Caco-2 (cell line): ENCODE measurements around the gene PHF1. TPM values are rescaled to one million over a fixed set of nuclear protein-coding genes. Genes with fewer than 3 reads are reported as not detected.

Experiments
- BruUV-seq: library from RNA; stranded (reverse); fragments of 400-500 nt; replicated peaks from 2 replicates; lab custom pipeline; 2021; lab: Mats Ljungman, UMichigan
- CTCF ChIA-PET: fragments of 300-600 bp; sonication (Branson Sonifier 250); formaldehyde crosslinking; loops from one replicate; lab custom pipeline; 2022; ENCODE audit warnings: antibody characterized with exemption; lab: Charles Lee
- POLR2A ChIA-PET: fragments of 300-600 bp; sonication (Branson Sonifier 250); formaldehyde crosslinking; loops from one replicate; lab custom pipeline; 2022; ENCODE audit warnings: antibody characterized with exemption; lab: Charles Lee
- DNase-seq, 2 experiments: peaks; one replicate each; pipeline versions ENCODE4 v3.0.0 to v3.0.0-alpha.2; 2020 to 2022
- H3K27me3 ChIP-seq: replicated peaks from 2 replicates; pipeline ENCODE4 v1.6.0; 2011; ENCODE audit warnings: low read length; ENCODE audit not compliant: control insufficient read depth, insufficient read depth
- H3K36me3 ChIP-seq: 2 replicates; pipeline ENCODE4 v1.5.1; 2011; ENCODE audit warnings: low read length; ENCODE audit not compliant: control insufficient read depth, insufficient read depth
- H3K4me1 ChIP-seq: fragments of 250-450 bp; sonication (Bioruptor Pico); 2 replicates; pipeline ENCODE4 v1.5.1; 2020; ENCODE audit warnings: mild to moderate bottlenecking
- H3K4me3 ChIP-seq: 2 replicates; pipeline ENCODE4 v1.5.1; 2011; ENCODE audit warnings: low read depth, mild to moderate bottlenecking, control low read depth, low read length
- H3K9me3 ChIP-seq: fragments of 250-450 bp; sonication (Bioruptor Pico); 2 replicates; pipeline ENCODE4 v1.5.1; 2020; ENCODE audit warnings: mild to moderate bottlenecking, moderate library complexity
- H3K27ac Mint-ChIP-seq: one replicate; pipeline ENCODE4 v1.8.0; 2022; ENCODE audit warnings: mixed read lengths; ENCODE audit not compliant: unreplicated experiment
- H3K27me3 Mint-ChIP-seq: one replicate; pipeline ENCODE4 v1.8.0; 2022; ENCODE audit warnings: mixed read lengths; ENCODE audit not compliant: insufficient read depth, unreplicated experiment
- H3K36me3 Mint-ChIP-seq: one replicate; pipeline ENCODE4 v1.8.0; 2022; ENCODE audit warnings: mild to moderate bottlenecking, mixed read lengths; ENCODE audit not compliant: insufficient read depth, unreplicated experiment
- H3K4me1 Mint-ChIP-seq: one replicate; pipeline ENCODE4 v1.8.0; 2022; ENCODE audit warnings: low read depth, mixed read lengths; ENCODE audit not compliant: unreplicated experiment
- H3K4me3 Mint-ChIP-seq: one replicate; pipeline ENCODE4 v1.8.0; 2022; ENCODE audit warnings: mild to moderate bottlenecking, moderate library complexity, mixed read lengths; ENCODE audit not compliant: unreplicated experiment
- H3K9me3 Mint-ChIP-seq: one replicate; pipeline ENCODE4 v1.8.0; 2022; ENCODE audit warnings: mixed read lengths; ENCODE audit not compliant: unreplicated experiment
- intact Hi-C: fragments of 100-400 bp; cut with micrococcal nuclease; formaldehyde crosslinking; loops from one replicate; pipeline ENCODE4 v1.10.0; 2022; ENCODE audit not compliant: unreplicated experiment
- total RNA-seq: library from RNA; stranded (reverse); gene quantifications from 2 replicates; pipeline ENCODE4 v1.2.3, GENCODE V29; 2022
- TF ChIP-seq, protein P1 (sequence below), 2 experiments: fragments of 200-600 bp in 1 of 2; IDR thresholded peaks; 1 replicate in 1 of 2; 2 replicates in 1 of 2; pipeline versions ENCODE4 v1.5.1 to v1.8.0; 2011 to 2022; ENCODE audit warnings: antibody characterized with exemption in 1 of 2, control low read depth in 1 of 2, inconsistent platforms in 1 of 2, low read depth in 1 of 2, low read length in 1 of 2, mild to moderate bottlenecking in 1 of 2, moderate library complexity in 1 of 2; ENCODE audit not compliant: insufficient read depth in 1 of 2, severe bottlenecking in 1 of 2, unreplicated experiment in 1 of 2

PHF1 gene
- total RNA-seq, 1 experiment from 2014 or later: 26.4 TPM

DNA sequence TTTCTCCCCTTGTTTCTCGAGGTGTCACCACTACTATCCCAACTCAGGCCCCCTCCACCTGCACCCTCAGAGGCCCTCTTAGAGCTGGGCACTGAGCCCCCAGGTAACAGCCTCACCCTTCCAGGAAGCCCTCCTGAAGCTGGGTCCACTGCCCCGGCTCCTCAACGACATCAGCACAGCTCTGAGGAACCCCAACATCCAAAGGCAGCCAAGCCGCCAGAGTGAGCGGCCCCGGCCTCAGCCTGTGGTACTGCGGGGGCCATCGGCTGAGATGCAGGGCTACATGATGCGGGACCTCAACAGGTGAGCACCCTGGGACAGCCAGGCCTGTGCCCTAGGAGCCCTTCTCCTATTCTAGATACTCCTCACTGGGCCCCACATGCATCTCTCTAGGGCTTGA, 30.6 kb downstream of the PHF1 start:
- Mint-ChIP-seq H3K4me1 (no peaks in the 10 kb centered on the region), H3K4me3 (no peak overlapping the region), H3K36me3 (peaks cover 13% of the 10 kb centered on the region), H3K27me3 (no peaks in the 10 kb centered on the region), H3K27ac (no peak overlapping the region), H3K9me3 (no peaks in the 10 kb centered on the region)
- H3K9me3 ChIP-seq: no peaks in the 10 kb centered on the region
- H3K4me3 ChIP-seq: no peak overlapping the region
- no peaks in the 10 kb centered on the region for H3K4me1 ChIP-seq
- intact Hi-C loops: no loop called here
- BruUV-seq: no TSS peak
- POLR2A ChIA-PET: interaction anchor here (0.6 kb wide), 1 partner anchor 22 kb away, joined by 4 read pairs; no protein-coding TSS in a partner anchor
- H3K27me3 ChIP-seq: no peaks in the 10 kb centered on the region
- TF ChIP-seq, protein P1, sequence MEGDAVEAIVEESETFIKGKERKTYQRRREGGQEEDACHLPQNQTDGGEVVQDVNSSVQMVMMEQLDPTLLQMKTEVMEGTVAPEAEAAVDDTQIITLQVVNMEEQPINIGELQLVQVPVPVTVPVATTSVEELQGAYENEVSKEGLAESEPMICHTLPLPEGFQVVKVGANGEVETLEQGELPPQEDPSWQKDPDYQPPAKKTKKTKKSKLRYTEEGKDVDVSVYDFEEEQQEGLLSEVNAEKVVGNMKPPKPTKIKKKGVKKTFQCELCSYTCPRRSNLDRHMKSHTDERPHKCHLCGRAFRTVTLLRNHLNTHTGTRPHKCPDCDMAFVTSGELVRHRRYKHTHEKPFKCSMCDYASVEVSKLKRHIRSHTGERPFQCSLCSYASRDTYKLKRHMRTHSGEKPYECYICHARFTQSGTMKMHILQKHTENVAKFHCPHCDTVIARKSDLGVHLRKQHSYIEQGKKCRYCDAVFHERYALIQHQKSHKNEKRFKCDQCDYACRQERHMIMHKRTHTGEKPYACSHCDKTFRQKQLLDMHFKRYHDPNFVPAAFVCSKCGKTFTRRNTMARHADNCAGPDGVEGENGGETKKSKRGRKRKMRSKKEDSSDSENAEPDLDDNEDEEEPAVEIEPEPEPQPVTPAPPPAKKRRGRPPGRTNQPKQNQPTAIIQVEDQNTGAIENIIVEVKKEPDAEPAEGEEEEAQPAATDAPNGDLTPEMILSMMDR (IDR thresholded peaks at IDR 0.05; ENCODE audit: insufficient read depth in 1 of 2, low read depth in 1 of 2, low read length in 1 of 2, severe bottlenecking in 1 of 2, unreplicated experiment in 1 of 2): no peak
- no peak for DNase-seq
- CTCF ChIA-PET: no interaction called here
- no peaks in the 10 kb centered on the region; the same call in 1 of the 2 replicates for H3K36me3 ChIP-seq

DNA sequence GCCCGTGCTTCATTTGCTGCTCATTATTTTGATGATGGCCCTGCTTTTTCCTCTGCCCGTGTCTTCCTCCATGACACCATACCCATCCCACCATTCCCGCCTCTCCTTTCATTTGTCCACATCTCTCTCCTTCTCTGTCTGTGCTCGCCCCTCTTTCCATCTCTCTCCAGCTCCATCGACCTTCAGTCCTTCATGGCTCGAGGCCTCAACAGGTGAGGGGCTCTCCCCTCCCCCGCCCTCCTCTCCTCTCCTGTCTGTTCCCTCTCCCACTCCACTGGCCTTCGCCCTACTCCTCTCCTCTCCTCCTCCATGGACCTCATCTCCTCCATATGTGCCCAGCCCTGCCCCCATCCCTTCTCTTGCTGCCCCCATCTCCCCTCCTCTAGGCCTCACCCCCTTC, 31.5 kb downstream of the PHF1 start:
- POLR2A ChIA-PET: no interaction called here
- Mint-ChIP-seq H3K27me3 (no peaks in the 10 kb centered on the region), H3K4me1 (no peaks in the 10 kb centered on the region), H3K36me3 (peaks cover 13% of the 10 kb centered on the region), H3K27ac (no peak overlapping the region), H3K4me3 (no peak overlapping the region), H3K9me3 (no peaks in the 10 kb centered on the region)
- DNase-seq: no peak
- no peaks in the 10 kb centered on the region; the same call in 1 of the 2 replicates for H3K36me3 ChIP-seq
- no TSS peak for BruUV-seq
- TF ChIP-seq, protein P1 (IDR thresholded peaks at IDR 0.05; ENCODE audit: insufficient read depth in 1 of 2, low read depth in 1 of 2, low read length in 1 of 2, severe bottlenecking in 1 of 2, unreplicated experiment in 1 of 2): no peak
- H3K4me1 ChIP-seq: no peaks in the 10 kb centered on the region
- H3K9me3 ChIP-seq: no peaks in the 10 kb centered on the region
- intact Hi-C loops: no loop called here
- no peak overlapping the region for H3K4me3 ChIP-seq
- H3K27me3 ChIP-seq: no peaks in the 10 kb centered on the region
- CTCF ChIA-PET: interaction anchor here (0.6 kb wide), 1 partner anchor 48 kb away, joined by 3 read pairs; no protein-coding TSS in a partner anchor

DNA sequence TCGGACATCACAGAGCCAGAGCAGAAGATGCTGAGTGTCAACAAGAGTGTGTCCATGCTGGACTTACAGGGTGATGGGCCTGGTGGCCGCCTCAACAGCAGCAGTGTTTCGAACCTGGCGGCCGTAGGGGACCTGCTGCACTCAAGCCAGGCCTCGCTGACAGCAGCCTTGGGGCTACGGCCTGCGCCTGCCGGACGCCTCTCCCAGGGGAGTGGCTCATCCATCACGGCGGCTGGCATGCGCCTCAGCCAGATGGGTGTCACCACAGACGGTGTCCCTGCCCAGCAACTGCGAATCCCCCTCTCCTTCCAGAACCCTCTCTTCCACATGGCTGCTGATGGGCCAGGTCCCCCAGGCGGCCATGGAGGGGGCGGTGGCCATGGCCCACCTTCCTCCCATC, 32.2 kb downstream of the PHF1 start:
- H3K36me3 Mint-ChIP-seq: peaks cover 12% of the 10 kb centered on the region
- no peak overlapping the region for H3K4me3 ChIP-seq
- H3K36me3 ChIP-seq: no peaks in the 10 kb centered on the region; the same call in 1 of the 2 replicates
- no peak overlapping the region for H3K27ac Mint-ChIP-seq
- TF ChIP-seq, protein P1 (IDR thresholded peaks at IDR 0.05; ENCODE audit: insufficient read depth in 1 of 2, low read depth in 1 of 2, low read length in 1 of 2, severe bottlenecking in 1 of 2, unreplicated experiment in 1 of 2): no peak
- H3K27me3 ChIP-seq: no peaks in the 10 kb centered on the region
- H3K9me3 ChIP-seq: no peaks in the 10 kb centered on the region
- no peak for DNase-seq
- intact Hi-C loops: no loop called here
- ChIA-PET POLR2A (no interaction called here), CTCF (interaction anchor here (0.6 kb wide), 1 partner anchor 48 kb away, joined by 3 read pairs; no protein-coding TSS in a partner anchor)
- H3K9me3 Mint-ChIP-seq: no peaks in the 10 kb centered on the region
- BruUV-seq: no TSS peak
- H3K4me1 Mint-ChIP-seq: no peaks in the 10 kb centered on the region
- H3K4me1 ChIP-seq: no peaks in the 10 kb centered on the region
- H3K4me3 Mint-ChIP-seq: no peak overlapping the region
- H3K27me3 Mint-ChIP-seq: no peaks in the 10 kb centered on the region
